HG03139 (cell line): ENCODE measurements around the gene INPP5D.
"Not testable (repeated sequence)": the region's sequence is repeated elsewhere in the genome, so short reads cannot be mapped to it uniquely, and the experiment has no call there.

ENCODE experiments used
- ATAC-seq: cut with Tn5 transposase; IDR thresholded peaks from one replicate; pipeline ENCODE4 v1.9.1; 2021; ENCODE audit not compliant: unreplicated experiment

Gene INPP5D

DNA sequence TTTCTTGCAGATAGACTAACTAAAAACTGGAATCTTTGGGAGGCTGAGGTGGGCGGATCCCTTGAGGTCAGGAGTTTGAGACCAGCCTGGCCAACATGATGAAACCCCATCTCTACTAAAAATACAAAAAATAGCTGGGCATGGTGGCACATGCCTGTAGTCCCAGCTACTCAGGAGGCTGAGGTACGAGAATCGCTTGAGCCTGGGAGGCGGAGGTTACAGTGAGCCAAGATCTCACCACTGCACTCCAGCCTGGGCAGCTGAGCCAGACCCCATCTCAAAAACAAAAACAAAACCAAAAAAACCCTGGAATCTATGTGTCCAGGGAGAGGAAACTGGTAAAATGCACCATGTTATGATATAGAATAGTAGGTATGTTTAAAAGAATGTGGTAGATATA is 7.6 kb upstream of the INPP5D start:
- not testable (repeated sequence) for ATAC-seq

- ATAC-seq: no peak
Observed at GRCh38 chr2:233053928-233054784, 6.0 kb upstream of the INPP5D start.

GRCh38 chr2:233055362-233055761 is 4.8 kb upstream of the INPP5D start:
- ATAC-seq: no peak

DNA sequence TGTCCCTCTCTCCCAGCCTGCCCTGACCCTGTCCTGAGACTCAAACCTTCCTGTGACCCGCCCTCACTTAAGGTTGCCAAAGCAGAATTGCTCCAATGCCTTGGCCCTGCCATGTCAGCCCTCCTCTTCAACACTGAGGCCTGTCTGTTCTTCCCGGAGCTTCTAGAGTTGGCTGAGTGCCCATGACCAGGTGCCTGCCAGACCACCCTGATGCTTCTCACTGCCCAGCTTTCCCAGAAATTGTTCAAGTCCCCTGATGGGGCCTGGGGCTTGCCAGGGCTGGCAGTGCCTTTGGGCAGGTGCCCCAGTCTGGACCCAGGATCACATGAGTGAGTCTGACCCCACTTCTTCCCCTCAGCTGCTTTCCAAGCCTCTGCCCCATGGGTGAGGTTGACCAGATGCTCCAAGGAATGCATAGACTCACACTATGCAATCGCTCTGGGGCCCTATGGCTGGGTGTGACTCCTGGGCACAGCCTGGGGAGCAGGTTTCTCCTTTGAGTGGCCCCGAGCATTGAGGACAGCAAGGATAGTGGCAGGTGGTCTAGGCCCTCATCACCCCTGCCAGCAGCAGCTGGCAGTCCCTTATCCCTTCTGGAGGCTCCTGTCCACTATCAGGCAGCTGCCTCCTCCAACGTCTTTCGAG is 3.1 kb upstream of the INPP5D start:
- no peak for ATAC-seq

DNA sequence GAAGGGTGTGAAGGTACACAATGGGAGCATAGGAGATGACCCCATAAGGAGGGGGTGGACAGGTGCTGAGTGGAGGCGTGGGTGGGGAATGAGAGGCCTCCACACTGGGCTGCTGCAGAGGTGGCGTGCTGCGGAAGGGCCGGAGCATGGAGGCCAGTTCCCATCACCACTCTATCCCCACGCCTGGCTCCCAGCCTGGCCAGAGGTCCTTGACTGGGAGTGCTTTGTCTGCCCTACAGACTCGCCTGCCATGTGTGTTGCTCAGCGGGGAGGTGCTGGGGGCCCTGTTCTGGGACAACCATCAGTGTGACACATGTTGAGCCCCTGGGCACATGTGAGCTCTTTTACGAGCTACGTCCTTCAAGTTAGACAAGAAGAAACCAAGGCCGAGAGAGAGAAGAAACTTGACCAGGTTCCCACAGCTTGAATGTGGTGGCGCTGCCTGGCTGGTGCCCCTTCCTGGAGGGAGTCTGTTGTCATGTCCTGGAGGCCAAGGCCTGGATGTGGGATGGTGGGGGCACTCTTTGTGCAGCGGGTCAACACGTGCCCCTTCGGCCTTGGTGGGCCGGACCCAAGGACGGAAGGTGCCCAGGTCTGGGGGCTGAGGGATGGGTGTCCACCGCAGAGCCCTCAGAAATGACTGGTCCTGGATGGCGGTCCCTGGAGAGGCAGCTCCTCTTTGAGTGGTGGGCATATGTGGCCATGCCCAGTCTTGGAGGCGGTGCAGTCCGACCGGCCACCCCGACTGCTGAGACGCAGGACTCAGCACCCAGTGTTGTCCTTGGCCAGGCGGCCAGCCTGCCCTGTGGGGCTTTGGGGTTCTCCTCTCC is 1.2 kb upstream of the INPP5D start:
- no peak for ATAC-seq

DNA sequence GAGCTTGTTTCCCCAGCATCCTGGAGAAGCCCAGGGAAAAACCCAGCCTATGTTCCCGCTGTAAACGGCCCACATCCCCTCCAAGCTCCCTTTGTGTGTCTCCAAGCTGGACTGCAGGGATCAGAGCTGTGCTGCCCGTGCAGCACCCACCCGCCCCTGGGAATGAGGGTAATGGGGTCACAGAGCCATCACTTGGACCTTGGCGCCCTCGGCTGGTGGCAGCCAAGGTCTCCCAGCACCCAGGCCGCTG is 670 bp upstream of the INPP5D start:
- ATAC-seq: no peak

GRCh38 chr2:233060501-233060979 is 398 bp downstream of the INPP5D start:
- no peak for ATAC-seq

GRCh38 chr2:233060980-233061590 is 943 bp downstream of the INPP5D start:
- no peak for ATAC-seq

- no peak for ATAC-seq
Observed at GRCh38 chr2:233061591-233062450, 1.7 kb downstream of the INPP5D start.

- no peak for ATAC-seq
Observed at GRCh38 chr2:233062451-233062850, 2.3 kb downstream of the INPP5D start.

- ATAC-seq: no peak
Observed at GRCh38 chr2:233062946-233063268, 2.8 kb downstream of the INPP5D start.

GRCh38 chr2:233063269-233063975 is 3.3 kb downstream of the INPP5D start:
- peak; percentile 38 for ATAC-seq

DNA sequence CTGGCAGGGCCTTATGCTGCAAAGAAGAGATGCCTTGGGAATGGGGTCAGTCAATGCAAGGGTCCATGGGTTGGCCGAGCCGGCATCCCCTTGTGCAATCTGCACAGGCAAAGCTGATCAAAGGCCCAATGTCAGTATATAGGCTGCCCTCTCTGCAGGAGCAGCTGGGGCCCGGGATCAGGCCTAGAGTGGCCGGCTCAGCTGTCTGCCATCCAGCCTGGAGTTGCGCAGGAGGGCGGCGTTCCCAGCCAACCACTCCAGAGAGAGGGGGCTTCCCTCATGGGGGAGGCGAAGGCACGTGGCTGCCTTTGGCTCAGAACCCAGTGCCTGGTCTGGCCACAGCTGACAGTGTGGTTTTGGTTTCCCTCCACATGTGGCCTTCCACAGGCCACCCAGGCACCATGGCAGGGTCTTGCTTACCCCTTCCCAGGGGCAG is 3.9 kb downstream of the INPP5D start:
- no peak for ATAC-seq

- no peak for ATAC-seq
Observed at GRCh38 chr2:233064530-233065199, 4.5 kb downstream of the INPP5D start.

DNA sequence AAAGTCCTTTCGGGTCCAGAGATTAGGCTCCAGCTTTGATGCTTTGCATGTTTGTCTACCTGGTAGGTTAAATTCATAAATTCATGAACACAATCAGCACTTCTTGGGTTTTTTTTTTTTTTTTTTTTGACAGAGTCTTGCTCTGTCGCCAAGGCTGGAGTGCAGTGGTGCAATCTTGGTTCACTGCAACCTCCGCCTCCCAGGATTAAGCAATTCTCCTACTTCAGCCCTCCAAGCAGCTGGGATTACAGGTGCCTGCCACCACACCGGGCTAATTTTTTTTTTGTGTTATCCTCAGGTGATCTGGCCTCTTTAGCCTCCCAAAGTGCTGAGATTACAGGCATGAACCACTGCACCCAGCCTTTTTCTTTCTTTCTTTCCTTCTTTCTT is 5.1 kb downstream of the INPP5D start:
- not testable (repeated sequence) for ATAC-seq

- no peak for ATAC-seq
Observed at GRCh38 chr2:233065954-233066470, 5.9 kb downstream of the INPP5D start.

DNA sequence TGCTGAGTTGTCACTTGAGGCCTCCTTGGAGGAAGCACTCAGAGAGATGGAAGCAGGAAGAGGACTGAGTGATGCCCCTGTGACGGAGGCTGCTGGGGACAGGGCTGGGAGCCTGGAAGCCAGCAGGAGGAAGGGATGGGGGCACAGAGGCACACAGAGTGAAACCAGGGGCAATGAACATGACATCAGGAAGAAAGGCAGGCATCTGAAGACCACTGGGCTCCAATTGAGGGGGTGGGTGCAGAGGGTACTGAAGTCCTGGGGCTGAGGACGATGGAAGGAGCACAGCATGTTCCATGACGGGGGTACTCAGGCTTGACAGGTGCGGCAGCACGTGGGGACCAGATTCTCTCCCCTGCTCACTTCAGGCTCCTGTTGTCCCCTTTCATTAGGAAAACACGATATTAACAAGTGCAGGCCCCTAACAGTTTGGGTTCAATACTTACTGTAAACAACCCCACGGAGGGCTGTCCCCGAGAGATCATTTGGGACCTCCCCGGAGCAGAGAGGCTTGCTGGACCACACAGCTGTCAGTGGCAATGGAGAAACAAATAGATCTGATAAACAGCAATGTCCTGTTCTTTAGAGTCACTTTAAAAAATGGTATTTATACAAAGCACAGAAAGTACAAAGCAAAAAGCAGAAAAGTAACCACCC is 8.7 kb downstream of the INPP5D start:
- no peak for ATAC-seq

GRCh38 chr2:233072838-233073237 is 12.7 kb downstream of the INPP5D start:
- no peak for ATAC-seq

DNA sequence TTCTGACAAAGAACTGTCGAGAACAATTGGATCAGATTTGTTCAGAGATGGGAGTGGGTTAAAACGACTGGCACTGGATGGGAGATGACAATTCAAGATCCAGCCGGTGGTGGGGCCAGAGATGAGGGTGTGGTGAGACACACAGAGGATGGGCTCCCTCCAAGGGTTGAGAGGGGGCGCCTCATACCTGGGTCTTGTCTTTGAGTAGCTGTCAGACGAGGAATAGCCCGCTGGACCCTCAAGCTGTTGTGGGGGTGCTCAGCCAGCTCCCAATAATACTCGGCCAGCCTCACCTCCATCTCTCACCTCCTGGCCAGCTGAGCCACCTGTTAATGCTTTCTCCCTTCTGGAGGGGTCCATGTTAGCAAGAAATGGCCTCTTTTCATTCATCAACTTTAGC is 14.0 kb downstream of the INPP5D start:
- ATAC-seq: no peak
